Stimulated activated naive CD4-positive, alpha-beta T cell treated with Interleukin-2 at 50 U/mL for 16 hours (primary cell): ENCODE results near the gene SEPTIN1.
A peak's percentile ranks its signal among the peaks of the same experiment; 100 is the strongest.
"Not testable (repeated sequence)": the region's sequence is repeated elsewhere in the genome, so short reads cannot be mapped to it uniquely, and the experiment has no call there.

Source experiments
- DNase-seq: peaks from one replicate; lab custom pipeline; 2025; lab: John Stamatoyannopoulos, UW

Gene SEPTIN1

GRCh38 chr16:30341971-30342370, 40.4 kb downstream of the SEPTIN1 start:
- not testable (repeated sequence) for DNase-seq

- DNase-seq: no peak
Measured at GRCh38 chr16:30340621-30341020, 41.7 kb downstream of the SEPTIN1 start.

- not testable (repeated sequence) for DNase-seq
Measured at GRCh38 chr16:30338715-30339114, 43.6 kb downstream of the SEPTIN1 start.

- DNase-seq: not testable (repeated sequence)
Measured at GRCh38 chr16:30337964-30338357, 44.4 kb downstream of the SEPTIN1 start.

GRCh38 chr16:30335598-30336474, 46.5 kb downstream of the SEPTIN1 start:
- DNase-seq: peak; percentile 37

GRCh38 chr16:30335028-30335597, 47.2 kb downstream of the SEPTIN1 start:
- peak; percentile 82 for DNase-seq

- peak; percentile 82 for DNase-seq
Measured at GRCh38 chr16:30334473-30334989, 47.8 kb downstream of the SEPTIN1 start.
